HL-60 (cell line): Measurements from ENCODE around the gene TMEM74B.

ENCODE experiments used
- GABPA ChIP-seq: IDR thresholded peaks from 2 replicates; pipeline ENCODE4 v1.6.1; 2012; ENCODE audit warnings: low read depth
- POLR2AphosphoS5 ChIP-seq: IDR thresholded peaks from 2 replicates; pipeline ENCODE4 v1.6.1; 2012; ENCODE audit warnings: low read depth
- REST ChIP-seq: IDR thresholded peaks from 2 replicates; pipeline ENCODE4 v1.6.1; 2012; ENCODE audit warnings: low read depth; ENCODE audit not compliant: insufficient replicate concordance
- SPI1 ChIP-seq: IDR thresholded peaks from 2 replicates; pipeline ENCODE4 v1.6.1; 2012; ENCODE audit warnings: low read depth, mild to moderate bottlenecking, borderline replicate concordance
- TF ChIP-seq, protein P1 (sequence below): IDR thresholded peaks from one replicate; pipeline ENCODE4 v1.5.1; 2011; ENCODE audit warnings: low read length, control low read depth, inconsistent platforms; ENCODE audit not compliant: insufficient read depth

- TF ChIP-seq, protein P1, sequence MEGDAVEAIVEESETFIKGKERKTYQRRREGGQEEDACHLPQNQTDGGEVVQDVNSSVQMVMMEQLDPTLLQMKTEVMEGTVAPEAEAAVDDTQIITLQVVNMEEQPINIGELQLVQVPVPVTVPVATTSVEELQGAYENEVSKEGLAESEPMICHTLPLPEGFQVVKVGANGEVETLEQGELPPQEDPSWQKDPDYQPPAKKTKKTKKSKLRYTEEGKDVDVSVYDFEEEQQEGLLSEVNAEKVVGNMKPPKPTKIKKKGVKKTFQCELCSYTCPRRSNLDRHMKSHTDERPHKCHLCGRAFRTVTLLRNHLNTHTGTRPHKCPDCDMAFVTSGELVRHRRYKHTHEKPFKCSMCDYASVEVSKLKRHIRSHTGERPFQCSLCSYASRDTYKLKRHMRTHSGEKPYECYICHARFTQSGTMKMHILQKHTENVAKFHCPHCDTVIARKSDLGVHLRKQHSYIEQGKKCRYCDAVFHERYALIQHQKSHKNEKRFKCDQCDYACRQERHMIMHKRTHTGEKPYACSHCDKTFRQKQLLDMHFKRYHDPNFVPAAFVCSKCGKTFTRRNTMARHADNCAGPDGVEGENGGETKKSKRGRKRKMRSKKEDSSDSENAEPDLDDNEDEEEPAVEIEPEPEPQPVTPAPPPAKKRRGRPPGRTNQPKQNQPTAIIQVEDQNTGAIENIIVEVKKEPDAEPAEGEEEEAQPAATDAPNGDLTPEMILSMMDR, result no peak
- TF ChIP-seq POLR2AphosphoS5 (no peak), GABPA (no peak), REST (no peak), SPI1 (no peak)
Measured at GRCh38 chr20:1225263-1225782, 40.5 kb upstream of the TMEM74B start.
